H1 (cell line): ENCODE data around the gene SNX7. TPM values are rescaled to one million over a fixed set of nuclear protein-coding genes. Genes with fewer than 3 reads are reported as not detected.

Source experiments
- CTCF ChIA-PET: fragments of 300-600 bp; sonication (Branson Sonifier 250); formaldehyde crosslinking; loops from one replicate; lab custom pipeline; 2021; ENCODE audit not compliant: partially characterized antibody; lab: Charles Lee
- POLR2A ChIA-PET: fragments of 300-600 bp; sonication (Branson Sonifier 250); formaldehyde crosslinking; loops from one replicate; lab custom pipeline; 2021; ENCODE audit warnings: inconsistent platforms; ENCODE audit not compliant: partially characterized antibody; lab: Charles Lee
- DNase-seq, 2 experiments: peaks; one replicate each; pipeline versions ENCODE4 v3.0.0 to v3.0.0-alpha.2; 2010 to 2022; ENCODE audit warnings: low spot score in 2 of 2, low read depth in 1 of 2, mixed read lengths in 1 of 2
- FAIRE-seq: peaks from 2 replicates; lab custom pipeline; 2011; peaks lifted over from hg19 to GRCh38; lab: Jason Lieb, UNC
- H2AFZ ChIP-seq: 2 replicates; pipeline ENCODE4 v1.8.1; 2012; ENCODE audit warnings: low read length, inconsistent platforms
- H2AK5ac ChIP-seq: 2 replicates; pipeline ENCODE4 v1.6.1; 2013; ENCODE audit warnings: low read depth, low read length
- H2BK120ac ChIP-seq: replicated peaks from 2 replicates; pipeline ENCODE3; 2013; ENCODE audit warnings: low read depth, low read length, inconsistent platforms
- H2BK12ac ChIP-seq: 2 replicates; pipeline ENCODE4 v1.6.1; 2013; ENCODE audit warnings: low read depth, low read length
- H2BK15ac ChIP-seq: 2 replicates; pipeline ENCODE4 v1.6.1; 2013; ENCODE audit warnings: low read length
- H2BK20ac ChIP-seq: 2 replicates; pipeline ENCODE4 v1.6.1; 2013; ENCODE audit warnings: low read length
- H2BK5ac ChIP-seq: 2 replicates; pipeline ENCODE4 v1.6.1; 2013; ENCODE audit warnings: low read depth, low read length
- H3K14ac ChIP-seq: 2 replicates; pipeline ENCODE4 v1.6.1; 2013; ENCODE audit warnings: inconsistent platforms; ENCODE audit not compliant: insufficient read length
- H3K18ac ChIP-seq: 2 replicates; pipeline ENCODE4 v1.6.1; 2013; ENCODE audit warnings: low read length; ENCODE audit errors: extremely low read depth
- H3K23ac ChIP-seq: 2 replicates; pipeline ENCODE4 v1.6.1; 2013; ENCODE audit warnings: inconsistent platforms; ENCODE audit not compliant: insufficient read length
- H3K23me2 ChIP-seq: 2 replicates; pipeline ENCODE4 v1.6.1; 2013; ENCODE audit warnings: low read depth, low read length
- H3K27ac ChIP-seq: 2 replicates; pipeline ENCODE4 v1.6.1; 2011; ENCODE audit warnings: low read depth, low read length, inconsistent platforms
- H3K27me3 ChIP-seq, 4 experiments: replicated peaks in 1 of 4; 1 replicate in 1 of 4; 2 replicates in 3 of 4; pipeline versions ENCODE4 v1.6.1 to v1.8.1; 2011 to 2013; ENCODE audit warnings: low read length in 3 of 4, mild to moderate bottlenecking in 3 of 4, inconsistent platforms in 2 of 4, mixed read lengths in 2 of 4, moderate library complexity in 1 of 4; ENCODE audit not compliant: control insufficient read depth in 3 of 4, insufficient read depth in 3 of 4; ENCODE audit errors: extremely low read depth in 1 of 4
- H3K36me3 ChIP-seq, 4 experiments: 2 replicates each; pipeline versions ENCODE4 v1.6.1 to v1.8.1; 2011 to 2013; ENCODE audit warnings: mild to moderate bottlenecking in 4 of 4, low read length in 3 of 4, moderate library complexity in 2 of 4, control low read depth in 1 of 4, inconsistent platforms in 1 of 4; ENCODE audit not compliant: insufficient read depth in 4 of 4, control insufficient read depth in 2 of 4
- H3K4ac ChIP-seq: replicated peaks from 2 replicates; pipeline ENCODE3; 2013; ENCODE audit warnings: low read length, low read depth, mixed read lengths, inconsistent platforms; ENCODE audit not compliant: insufficient read length
- H3K4me1 ChIP-seq, 4 experiments: replicated peaks in 1 of 4; 1 replicate in 1 of 4; 2 replicates in 3 of 4; pipeline versions ENCODE4 v1.6.1 to v1.8.1; 2011 to 2013; ENCODE audit warnings: low read length in 3 of 4, inconsistent platforms in 2 of 4, mixed read lengths in 1 of 4; ENCODE audit not compliant: insufficient read depth in 4 of 4, control insufficient read depth in 3 of 4
- H3K4me2 ChIP-seq, 2 experiments: 2 replicates each; pipeline versions ENCODE4 v1.6.1 to v1.8.1; 2011 to 2013; ENCODE audit warnings: low read depth in 2 of 2, low read length in 2 of 2, control low read depth in 1 of 2, inconsistent platforms in 1 of 2, mild to moderate bottlenecking in 1 of 2; ENCODE audit not compliant: insufficient read depth in 1 of 2
- H3K4me3 ChIP-seq, 4 experiments: fragments of 200-600, 300-600 bp in 1 of 4; sonication (generic), shearing (Covaris generic), sonication (Bioruptor Twin) in 1 of 4; 2 replicates each; pipeline versions ENCODE4 v1.5.1 to v1.8.1; 2011 to 2016; ENCODE audit warnings: low read length in 4 of 4, low read depth in 3 of 4, control low read depth in 2 of 4, inconsistent platforms in 2 of 4, mild to moderate bottlenecking in 2 of 4, mixed read lengths in 1 of 4, moderate library complexity in 1 of 4; ENCODE audit not compliant: insufficient read depth in 2 of 4; ENCODE audit errors: extremely low read depth in 1 of 4
- H3K56ac ChIP-seq: replicated peaks from 2 replicates; pipeline ENCODE3; 2013; ENCODE audit warnings: low read depth, mild to moderate bottlenecking, mixed read lengths, low read length, inconsistent platforms; ENCODE audit not compliant: insufficient read length
- H3K79me1 ChIP-seq: 2 replicates; pipeline ENCODE4 v1.6.1; 2013; ENCODE audit warnings: low read depth, low read length, control low read depth
- H3K79me2 ChIP-seq, 2 experiments: 2 replicates each; pipeline versions ENCODE4 v1.6.1 to v1.8.1; 2012 to 2013; ENCODE audit warnings: low read length in 2 of 2, mild to moderate bottlenecking in 2 of 2, inconsistent platforms in 1 of 2; ENCODE audit not compliant: insufficient read depth in 2 of 2, control insufficient read depth in 1 of 2
- H3K9ac ChIP-seq, 4 experiments: replicated peaks in 1 of 4; 1 replicate in 1 of 4; 2 replicates in 3 of 4; pipeline versions ENCODE4 v1.6.1 to v1.8.1; 2011 to 2013; ENCODE audit warnings: low read depth in 3 of 4, low read length in 3 of 4, control low read depth in 2 of 4, mild to moderate bottlenecking in 2 of 4, moderate library complexity in 2 of 4, inconsistent platforms in 1 of 4; ENCODE audit errors: extremely low read depth in 1 of 4
- H3K9me3 ChIP-seq, 2 experiments: 2 replicates each; pipeline versions ENCODE4 v1.6.1 to v1.8.1; 2012 to 2013; ENCODE audit warnings: mild to moderate bottlenecking in 2 of 2, moderate library complexity in 2 of 2, control low read depth in 1 of 2, inconsistent platforms in 1 of 2, low read depth in 1 of 2, low read length in 1 of 2, mixed read lengths in 1 of 2; ENCODE audit not compliant: insufficient read depth in 2 of 2
- H4K20me1 ChIP-seq, 2 experiments: replicated peaks in 1 of 2; 2 replicates each; pipeline versions ENCODE3 to v1.8.1; 2011 to 2013; ENCODE audit warnings: inconsistent platforms in 2 of 2, low read length in 2 of 2, mild to moderate bottlenecking in 1 of 2; ENCODE audit not compliant: insufficient read depth in 2 of 2, control insufficient read depth in 1 of 2
- H4K5ac ChIP-seq: 2 replicates; pipeline ENCODE4 v1.6.1; 2013; ENCODE audit warnings: low read length, low read depth, mixed read lengths, inconsistent platforms; ENCODE audit not compliant: insufficient read length
- H4K8ac ChIP-seq: 2 replicates; pipeline ENCODE4 v1.8.0; 2013; ENCODE audit warnings: mild to moderate bottlenecking, moderate library complexity, low read length, inconsistent platforms; ENCODE audit not compliant: insufficient read depth; ENCODE audit errors: extremely low read depth
- H4K91ac ChIP-seq: replicated peaks from 2 replicates; pipeline ENCODE3; 2013; ENCODE audit warnings: low read length, mixed read lengths, inconsistent platforms; ENCODE audit not compliant: insufficient read length
- BRCA1 ChIP-seq: IDR thresholded peaks from 2 replicates; pipeline ENCODE4 v1.6.1; 2012; ENCODE audit warnings: low read depth, low read length, improper control_type of control experiment
- CBX5 ChIP-seq: fragments of 300-800, 300-1000 bp; sonication (generic); IDR thresholded peaks from 2 replicates; pipeline ENCODE4 v1.7.1; 2016; ENCODE audit warnings: antibody characterized with exemption, low read length, low read depth
- HDAC6 ChIP-seq: IDR thresholded peaks from one replicate; pipeline ENCODE4 v1.7.1; 2012; ENCODE audit warnings: low read depth, mild to moderate bottlenecking, inconsistent platforms, low read length, moderate library complexity
- POLR2A ChIP-seq, 2 experiments: IDR thresholded peaks; 1 replicate in 1 of 2; 2 replicates in 1 of 2; pipeline ENCODE4 v1.6.1; 2011; ENCODE audit warnings: low read depth in 2 of 2, low read length in 2 of 2, mild to moderate bottlenecking in 2 of 2; ENCODE audit errors: control extremely low read depth in 1 of 2
- POU5F1 ChIP-seq: IDR thresholded peaks from 2 replicates; pipeline ENCODE4 v1.6.1; 2011; ENCODE audit warnings: low read depth, mild to moderate bottlenecking, low read length, moderate library complexity
- WGBS, 2 experiments: shearing (Covaris generic) in 1 of 2; methylation state at CpG; one replicate each; pipeline versions ENCODE4 v1.1.6 to v1.1.7; 2013 to 2015; ENCODE audit warnings: low lambda C conversion rate in 2 of 2, mixed read lengths in 2 of 2, inconsistent platforms in 1 of 2, low coverage in 1 of 2, missing lambda C conversion rate in 1 of 2; ENCODE audit not compliant: insufficient replicate concordance in 2 of 2, insufficient coverage in 1 of 2, insufficient read length in 1 of 2; ENCODE audit errors: extremely low coverage in 1 of 2, missing lambda C conversion rate in 1 of 2; 5-methylcytosine and 5-hydroxymethylcytosine counted together
- polyA plus RNA-seq, 7 experiments: library from polyadenylated mRNA; depleted of rRNA in 3 of 7; stranded (reverse) in 5 of 7; unstranded in 2 of 7; fragments of >200 nt in 5 of 7; fragments of 200-250 nt in 2 of 7; gene quantifications; 1 replicate in 5 of 7; 2 replicates in 1 of 7; 4 replicates in 1 of 7; pipeline versions ENCODE4 v1.2.1 to v1.2.3, GENCODE V29; 2011 to 2013; ENCODE audit warnings: missing spikeins in 2 of 7, mixed read lengths in 2 of 7
- total RNA-seq: library from RNA; stranded (reverse); fragmentation: NEBNext Ultra II Directional; extraction: Animal tissue kit (Norgen Biotek cat#: 25700); gene quantifications from 2 replicates; pipeline ENCODE4 v1.2.1, GENCODE V29; 2021
- TF ChIP-seq, protein P1 (sequence below): IDR thresholded peaks from 2 replicates; pipeline ENCODE4 v1.6.1; 2012; ENCODE audit warnings: inconsistent platforms

The SNX7 gene
- total and polyA plus RNA-seq, 2 of the 8 experiments (the other 6 are each of a cell fraction or from before 2014, with no cell fraction given): 9.2 to 23.8 TPM

- no peaks in the 10 kb centered on the region for H3K27me3 ChIP-seq
- 80% methylated on average over 9 of the region's 9 CpGs; no CpG with 5 or more reads in 1 of the 2 experiments for WGBS, 2 experiments
- H3K23me2 ChIP-seq: no peaks in the 10 kb centered on the region
- H3K4me2 ChIP-seq: no peak overlapping the region
- H3K14ac ChIP-seq: no peak overlapping the region
- H2BK15ac ChIP-seq: no peak overlapping the region
- no peak for TF ChIP-seq POU5F1
- TF ChIP-seq POLR2A (IDR thresholded peaks at IDR 0.05; ENCODE audit: control extremely low read depth in 1 of 2, low read depth in 2 of 2, low read length in 2 of 2): no peak
- TF ChIP-seq, protein P1, sequence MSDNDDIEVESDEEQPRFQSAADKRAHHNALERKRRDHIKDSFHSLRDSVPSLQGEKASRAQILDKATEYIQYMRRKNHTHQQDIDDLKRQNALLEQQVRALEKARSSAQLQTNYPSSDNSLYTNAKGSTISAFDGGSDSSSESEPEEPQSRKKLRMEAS: no peak
- no peak for TF ChIP-seq HDAC6
- no peak for TF ChIP-seq CBX5
- no peak for TF ChIP-seq BRCA1
- H3K79me2 ChIP-seq: no peaks in the 10 kb centered on the region
- H4K91ac ChIP-seq: no peak overlapping the region
- no peak overlapping the region for H3K9ac ChIP-seq
- no peak for DNase-seq
- H3K4ac ChIP-seq: no peak overlapping the region
- H3K9me3 ChIP-seq: no peaks in the 10 kb centered on the region
- no peaks in the 10 kb centered on the region for H4K20me1 ChIP-seq
- ChIA-PET POLR2A (no interaction called here), CTCF (interaction anchor here (0.6 to 2.5 kb wide), 3 partner anchors 16 to 974 kb away, joined by 3 to 8 read pairs (median 3); no protein-coding TSS in a partner anchor)
- no peak overlapping the region for H2BK20ac ChIP-seq
- FAIRE-seq: no peak
- H3K56ac ChIP-seq: no peak overlapping the region
- no peak overlapping the region; the same call in 1 of the 2 replicates for H2BK5ac ChIP-seq
- no peak overlapping the region for H2AFZ ChIP-seq
- no peak overlapping the region for H3K18ac ChIP-seq
- no peak overlapping the region for H3K27ac ChIP-seq
- no peak overlapping the region for H2BK120ac ChIP-seq
- H2AK5ac ChIP-seq: no peak overlapping the region
- H4K5ac ChIP-seq: no peak overlapping the region
- no peaks in the 10 kb centered on the region for H3K36me3 ChIP-seq
- no peaks in the 10 kb centered on the region for H3K4me1 ChIP-seq
- no peak overlapping the region for H4K8ac ChIP-seq
- no peaks in the 10 kb centered on the region for H3K79me1 ChIP-seq
- H3K4me3 ChIP-seq: no peak overlapping the region
- no peak overlapping the region for H3K23ac ChIP-seq
- H2BK12ac ChIP-seq: 0 out of 2 replicates have a peak overlapping the region, but pooled peaks have one; percentile 56
Measured at GRCh38 chr1:98732985-98733781, 71.7 kb downstream of the SNX7 start.
